GM12878 (cell line): ENCODE results near the gene CLEC4G.
A peak's percentile ranks its signal among the peaks of the same experiment; 100 is the strongest.

ENCODE experiments used
- DPF2 ChIP-seq: fragments of 450-650 bp; IDR thresholded peaks from 2 replicates; pipeline ENCODE4 v1.6.1; 2017; ENCODE audit warnings: mild to moderate bottlenecking
- RAD51 ChIP-seq: fragments of 450-650 bp; IDR thresholded peaks from 2 replicates; pipeline ENCODE4 v1.6.1; 2016; ENCODE audit warnings: moderate library complexity, mild to moderate bottlenecking, inconsistent platforms
- TF ChIP-seq, protein P1 (sequence below), 3 experiments: IDR thresholded peaks in 2 of 3; conservative IDR thresholded peaks in 1 of 3; 2 replicates each; pipeline ENCODE4 v1.5.1; 2011; ENCODE audit warnings: low read depth in 3 of 3, low read length in 3 of 3, mild to moderate bottlenecking in 3 of 3, control low read depth in 2 of 3, moderate library complexity in 2 of 3, inconsistent platforms in 1 of 3, mixed read lengths in 1 of 3; ENCODE audit not compliant: control insufficient read depth in 2 of 3, insufficient read depth in 1 of 3; ENCODE audit errors: extremely low read depth in 1 of 3

DNA sequence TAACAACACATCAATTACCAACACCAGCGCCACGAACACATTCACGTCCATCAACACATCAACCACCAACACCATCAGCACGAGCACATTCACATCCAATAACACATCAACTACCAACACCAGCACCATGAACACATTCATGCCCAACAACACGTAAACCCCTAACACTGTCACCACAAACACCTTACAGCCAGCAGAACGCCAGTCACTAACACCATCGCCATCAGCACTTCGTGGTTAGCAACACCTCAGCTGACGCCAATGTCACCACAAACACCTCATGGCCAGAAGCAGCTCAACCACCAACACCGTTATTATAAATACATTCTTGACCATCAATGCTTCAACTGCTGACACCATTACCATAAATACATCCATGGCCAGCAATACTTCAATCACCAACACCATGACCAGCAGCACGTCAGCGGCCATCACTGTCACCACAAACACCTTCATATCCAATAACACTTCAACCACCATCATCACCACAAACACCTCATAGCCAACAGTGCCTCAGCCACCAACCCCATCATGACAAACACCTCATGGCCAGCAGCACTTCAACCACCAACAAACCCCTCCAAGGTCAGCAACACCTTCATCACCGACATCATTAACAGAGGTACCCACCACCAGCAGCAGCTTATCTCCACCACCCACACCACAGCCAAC, 39.4 kb downstream of the CLEC4G start:
- TF ChIP-seq RAD51 (peak; percentile 53; the same call in 1 of the 2 replicates), DPF2 (peak; percentile 87)
- TF ChIP-seq, protein P1, sequence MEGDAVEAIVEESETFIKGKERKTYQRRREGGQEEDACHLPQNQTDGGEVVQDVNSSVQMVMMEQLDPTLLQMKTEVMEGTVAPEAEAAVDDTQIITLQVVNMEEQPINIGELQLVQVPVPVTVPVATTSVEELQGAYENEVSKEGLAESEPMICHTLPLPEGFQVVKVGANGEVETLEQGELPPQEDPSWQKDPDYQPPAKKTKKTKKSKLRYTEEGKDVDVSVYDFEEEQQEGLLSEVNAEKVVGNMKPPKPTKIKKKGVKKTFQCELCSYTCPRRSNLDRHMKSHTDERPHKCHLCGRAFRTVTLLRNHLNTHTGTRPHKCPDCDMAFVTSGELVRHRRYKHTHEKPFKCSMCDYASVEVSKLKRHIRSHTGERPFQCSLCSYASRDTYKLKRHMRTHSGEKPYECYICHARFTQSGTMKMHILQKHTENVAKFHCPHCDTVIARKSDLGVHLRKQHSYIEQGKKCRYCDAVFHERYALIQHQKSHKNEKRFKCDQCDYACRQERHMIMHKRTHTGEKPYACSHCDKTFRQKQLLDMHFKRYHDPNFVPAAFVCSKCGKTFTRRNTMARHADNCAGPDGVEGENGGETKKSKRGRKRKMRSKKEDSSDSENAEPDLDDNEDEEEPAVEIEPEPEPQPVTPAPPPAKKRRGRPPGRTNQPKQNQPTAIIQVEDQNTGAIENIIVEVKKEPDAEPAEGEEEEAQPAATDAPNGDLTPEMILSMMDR (IDR thresholded peaks at IDR 0.05 in 2 of 3, conservative IDR thresholded peaks at IDR 0.05 in 1 of 3; ENCODE audit: control insufficient read depth in 2 of 3, extremely low read depth in 1 of 3, insufficient read depth in 1 of 3, low read depth in 3 of 3, low read length in 3 of 3), result no peak
